Myocyte (in vitro differentiated cells): ENCODE results near the gene MGAT4A. TPM values are rescaled to one million over a fixed set of nuclear protein-coding genes. Genes with fewer than 3 reads are reported as not detected.

Source experiments
- DNase-seq: peaks from one replicate; pipeline ENCODE4 v3.0.0-alpha.2; 2012; ENCODE audit warnings: low read depth
- total RNA-seq: library from RNA; depleted of rRNA; stranded (reverse); fragments of >200 nt; gene quantifications from 2 replicates; pipeline ENCODE4 v1.2.3, GENCODE V29; 2014

The MGAT4A gene
- total RNA-seq, 1 donor from 2014 or later, result 0.16 TPM

GRCh38 chr2:98658816-98659490 lies 72.0 kb downstream of the MGAT4A start:
- DNase-seq, result no peak

- no peak for DNase-seq
These were observed 74.1 kb downstream of the MGAT4A start for GRCh38 chr2:98656800-98657199.

GRCh38 chr2:98654699-98655495 lies 76.0 kb downstream of the MGAT4A start:
- DNase-seq, result no peak

GRCh38 chr2:98650998-98651397 lies 79.9 kb downstream of the MGAT4A start:
- DNase-seq, result no peak

- no peak for DNase-seq
These were observed 80.9 kb downstream of the MGAT4A start for GRCh38 chr2:98649992-98650375.

GRCh38 chr2:98649135-98649991 lies 81.6 kb downstream of the MGAT4A start:
- peak; percentile 85 for DNase-seq

DNA sequence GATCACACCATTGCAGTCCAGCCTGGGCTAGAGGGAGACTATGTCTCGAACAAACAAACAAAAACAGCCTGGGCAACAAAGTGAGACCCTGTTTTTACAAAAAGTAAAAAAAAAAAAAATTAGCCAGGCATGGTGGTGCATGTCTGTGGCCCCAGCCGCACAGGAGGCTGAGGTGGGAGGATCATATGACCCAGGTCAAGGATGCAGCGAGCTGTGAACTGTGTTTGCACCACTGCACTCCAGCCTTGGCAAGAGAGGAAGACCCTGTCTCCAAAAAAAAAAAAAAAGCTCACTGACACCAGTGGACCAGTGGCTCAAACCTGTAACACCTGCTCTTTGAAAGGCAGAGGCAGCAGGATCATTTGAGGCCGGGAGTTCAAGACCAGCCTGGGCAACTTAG lies 82.5 kb downstream of the MGAT4A start:
- no peak for DNase-seq

DNA sequence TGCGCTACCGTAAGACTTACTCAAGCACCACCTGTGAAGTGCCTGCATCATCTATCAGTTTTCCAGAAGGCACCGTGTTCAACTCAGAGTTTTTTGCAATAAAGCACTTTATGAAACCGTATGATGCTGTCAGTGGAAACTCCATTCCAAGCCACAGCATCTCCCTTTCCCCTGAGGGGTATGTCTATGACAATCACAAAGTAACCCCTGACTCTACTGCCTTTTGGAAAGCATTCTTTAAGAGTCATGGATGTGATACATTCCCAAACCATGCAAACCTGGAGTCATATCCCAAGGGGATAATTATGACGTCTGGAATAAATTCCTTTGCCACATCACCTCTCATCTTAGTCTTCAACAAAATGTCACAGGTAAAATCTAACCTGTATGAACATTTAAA lies 83.3 kb downstream of the MGAT4A start:
- no peak for DNase-seq

- no peak for DNase-seq
These were observed 87.3 kb downstream of the MGAT4A start for GRCh38 chr2:98643496-98644100.

DNA sequence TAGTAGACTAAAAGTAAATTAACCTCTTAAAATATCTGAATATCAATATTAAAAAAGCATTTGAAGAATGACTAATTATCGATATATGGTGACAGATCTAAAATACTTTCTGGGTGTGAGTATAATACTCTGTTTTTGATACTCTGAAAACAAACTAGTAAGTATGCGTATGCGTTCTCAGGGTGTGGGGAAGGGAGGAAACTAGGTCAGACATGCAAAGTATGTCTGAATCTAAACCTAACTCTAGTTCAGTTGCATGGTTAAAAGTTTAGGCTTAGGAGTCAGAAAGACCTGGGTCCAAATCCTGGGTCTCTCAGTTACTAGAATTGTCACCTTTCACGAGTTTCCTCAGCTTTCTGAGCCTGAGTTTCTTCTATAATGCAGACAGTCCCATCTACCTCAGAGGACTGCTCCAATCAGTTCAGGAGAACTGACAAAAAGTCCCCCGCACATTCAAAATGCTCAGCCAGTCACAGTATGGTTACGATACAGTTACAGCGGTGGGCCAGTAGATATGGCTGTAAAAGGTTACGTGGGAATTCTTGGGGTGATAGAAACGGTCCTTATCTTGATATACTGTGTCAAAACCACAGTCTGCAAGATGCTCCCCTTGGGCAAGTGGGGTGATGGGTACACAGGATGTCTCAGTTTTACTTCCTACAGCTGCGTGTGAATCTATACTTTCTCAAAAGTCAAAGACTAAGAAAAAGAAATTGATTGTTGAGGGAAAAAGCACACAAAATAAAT lies 93.4 kb downstream of the MGAT4A start:
- no peak for DNase-seq

DNA sequence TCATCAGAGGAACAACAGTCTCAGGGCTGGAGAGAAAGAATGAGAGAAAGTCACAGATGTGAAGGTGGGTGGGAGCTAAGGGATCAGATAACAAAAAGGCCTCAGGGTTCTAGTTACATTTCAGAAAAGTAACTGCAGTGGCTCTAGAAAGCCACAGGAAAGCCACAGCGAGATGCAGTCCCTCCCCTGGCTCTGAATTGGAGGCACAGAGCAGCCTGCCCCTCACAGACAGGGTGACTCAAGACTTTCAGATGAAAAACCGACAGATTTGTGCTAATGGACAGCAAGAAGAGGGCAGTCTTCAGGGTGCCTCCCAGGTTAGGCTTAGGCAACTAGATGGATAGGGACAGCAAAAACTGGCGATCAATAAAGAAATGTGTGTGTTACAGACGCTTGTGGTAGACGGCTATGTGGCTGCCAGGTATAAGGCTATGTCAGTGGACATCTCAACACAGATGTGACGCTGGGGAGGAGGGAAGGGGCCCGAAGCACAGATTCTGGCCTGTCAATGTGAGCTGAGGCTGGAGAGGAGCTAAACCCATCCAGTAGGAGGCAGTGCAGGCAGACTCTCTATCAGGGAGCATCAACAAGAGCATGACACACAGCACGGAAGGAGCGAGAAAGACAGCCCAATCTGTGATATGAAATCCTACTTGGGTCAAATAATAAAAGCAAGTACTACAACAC lies 96.4 kb downstream of the MGAT4A start:
- DNase-seq, result peak; percentile 48

DNA sequence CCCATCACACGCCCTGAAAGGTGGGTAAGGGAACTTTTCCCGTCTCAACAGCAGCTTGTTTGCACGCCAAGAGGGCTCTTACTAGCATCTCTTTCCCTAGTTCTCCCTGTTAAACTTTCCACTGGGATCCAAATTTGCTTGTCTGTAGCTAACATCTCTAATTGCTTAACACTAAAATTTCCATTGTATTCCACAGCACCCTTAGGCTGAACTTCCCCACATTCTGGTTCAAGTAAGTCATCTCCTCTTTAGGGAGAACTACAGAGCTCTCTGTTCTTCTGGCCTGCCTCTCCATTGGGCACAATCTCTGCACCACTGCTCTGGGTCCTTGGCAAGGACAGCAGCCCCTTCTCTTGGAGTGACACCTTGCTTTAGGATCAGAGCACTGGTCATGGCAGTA lies 98.6 kb downstream of the MGAT4A start:
- DNase-seq, result no peak

- no peak for DNase-seq
These were observed 107.3 kb downstream of the MGAT4A start for GRCh38 chr2:98623657-98624056.

DNA sequence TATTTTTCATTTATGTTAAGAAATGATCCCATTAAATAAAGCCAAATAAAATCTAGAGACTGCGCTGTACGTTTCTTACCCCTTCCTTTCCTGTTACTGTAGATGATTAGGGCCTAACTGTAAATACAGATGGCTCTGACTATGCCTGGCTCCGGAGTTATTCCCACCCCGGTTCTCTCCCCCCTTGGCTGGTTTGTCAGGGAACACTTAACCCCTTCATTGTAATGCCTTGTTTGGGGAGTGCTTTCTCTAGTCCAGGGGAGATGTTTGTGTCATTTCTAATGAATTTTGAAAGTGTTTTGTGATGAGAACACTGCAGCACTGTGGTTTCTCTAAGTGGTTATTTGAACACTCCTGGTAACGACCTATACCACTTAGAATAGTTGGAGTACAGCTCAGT lies 113.8 kb downstream of the MGAT4A start:
- DNase-seq, result no peak

DNA sequence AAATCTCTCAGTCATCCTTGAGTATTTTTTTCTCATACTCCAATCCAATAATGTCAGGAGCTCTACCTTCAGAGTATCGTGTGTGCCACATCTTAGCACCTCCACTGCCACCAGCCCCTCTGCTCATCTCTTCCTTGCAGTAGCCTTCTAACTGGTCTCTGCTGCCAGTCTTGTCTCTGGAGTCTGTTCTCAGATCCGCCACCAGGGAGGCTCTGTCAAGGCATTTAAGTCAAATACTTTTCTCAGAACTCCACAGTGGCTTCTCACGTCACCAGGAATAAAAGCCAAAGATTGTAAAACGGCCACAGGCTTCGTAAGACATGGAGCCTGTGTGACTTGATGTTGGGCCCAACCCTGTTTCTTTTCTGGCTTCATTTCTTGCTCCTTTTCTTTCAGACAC lies 115.5 kb downstream of the MGAT4A start:
- DNase-seq, result no peak

GRCh38 chr2:98614024-98614739 lies 116.8 kb downstream of the MGAT4A start:
- DNase-seq, result no peak

- peak; percentile 57 for DNase-seq
These were observed 121.8 kb downstream of the MGAT4A start for GRCh38 chr2:98608962-98609604.

- DNase-seq, result peak; percentile 92
These were observed 122.6 kb downstream of the MGAT4A start, which contains the start of the genes COA5 and UNC50 for GRCh38 chr2:98608116-98608961. Gene COA5 (minus strand): TSS chr2:98608512. CDS start chr2:98608405, 107 bp downstream. Gene UNC50 (plus strand): TSS chr2:98608589. CDS start chr2:98609760, 1,171 bp downstream.
